Measurements from ENCODE around the gene AP2A1. TPM values are rescaled to one million over a fixed set of nuclear protein-coding genes. Genes with fewer than 3 reads are reported as not detected.

AP2A1 gene
- total and polyA plus RNA-seq, 2 of the 13 experiments (the other 11 are each of a cell fraction or from before 2014, with no cell fraction given) = 22.7 to 39.7 TPM

DNA sequence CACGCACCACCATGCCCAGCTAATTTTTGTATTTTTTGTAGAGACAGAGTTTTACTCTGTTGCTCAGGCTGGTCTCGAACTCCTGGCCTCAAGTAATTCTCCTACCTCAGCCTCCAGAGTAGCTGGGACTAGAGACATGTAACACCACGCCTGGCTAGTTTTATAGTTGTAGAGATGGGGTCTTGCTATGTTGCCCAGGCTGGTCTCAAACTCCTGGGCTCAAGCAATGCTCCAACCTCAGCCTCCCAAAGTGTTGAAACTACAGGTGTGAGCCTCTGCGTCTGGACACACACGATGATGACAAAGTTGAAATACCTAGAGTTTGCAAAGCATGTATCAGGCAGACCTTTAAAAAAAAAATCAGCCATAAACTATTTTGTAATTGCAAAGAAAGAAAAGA, 79.6 kb downstream of the AP2A1 start:
- Histone ChIP-seq H3K79me2 (ENCODE audit: insufficient read depth, low read length) (no peaks in the 10 kb centered on the region), H3K4me2 (ENCODE audit: low read depth, low read length) (no peak overlapping the region), H3K36me3 (replicated peaks in 1 of 2; ENCODE audit: control insufficient read depth in 1 of 2, insufficient read depth in 2 of 2, low read length in 2 of 2) (no peaks in the 10 kb centered on the region), H3K4me3 (replicated peaks in 1 of 3; ENCODE audit: insufficient read depth in 1 of 3, low read depth in 2 of 3, low read length in 3 of 3) (no peak overlapping the region), H3K27me3 (ENCODE audit: control insufficient read depth in 1 of 2, insufficient read depth in 2 of 2, low read length in 2 of 2) (no peaks in the 10 kb centered on the region), H2AFZ (ENCODE audit: low read length) (no peak overlapping the region), H3K9ac (ENCODE audit: insufficient read depth, low read depth, low read length) (no peak overlapping the region), H4K20me1 (ENCODE audit: insufficient read depth, low read length) (no peaks in the 10 kb centered on the region), H3K27ac (ENCODE audit: extremely low read length, insufficient read depth, low read length) (no peak overlapping the region), H3K9me3 (ENCODE audit: low read length) (no peaks in the 10 kb centered on the region), H3K4me1 (ENCODE audit: insufficient read depth, low read length) (peaks cover 21% of the 10 kb centered on the region)
- TF ChIP-seq U2AF1 (optimal IDR thresholded peaks at IDR 0.05; ENCODE audit: low read depth, low read length) = no peak
- TF ChIP-seq ZNF121 (CRISPR knock-in tag; IDR thresholded peaks at IDR 0.05) = peak; percentile 78; the same call in 1 of the 2 replicates
- TF ChIP-seq ZMYM4 (CRISPR knock-in tag; IDR thresholded peaks at IDR 0.05) = no peak
- TF ChIP-seq ZFYVE20 (CRISPR knock-in tag; IDR thresholded peaks at IDR 0.05; ENCODE audit: borderline replicate concordance, low read depth) = no peak
- in situ Hi-C loops (cut with HindIII; ENCODE audit: extremely low pct_ligation_motif_present, low pct_unique_long_range_greater_than_20kb) = no loop called here
- ChIA-PET CTCF (ENCODE audit: low intra/inter-chr PET ratio, low total read pairs) (no interaction called here), POLR2A (no interaction called here)
- BruUV-seq (replicated peaks) = no TSS peak
- no peak for ATAC-seq
- WGBS (ENCODE audit: low lambda C conversion rate) = 78% methylated on average over 5 of the region's 5 CpGs
- no peak for FAIRE-seq
- no peak for DNase-seq (ENCODE audit: low spot score)
- intact Hi-C loops (cut with micrococcal nuclease; ENCODE audit: unreplicated experiment) = no loop called here

DNA sequence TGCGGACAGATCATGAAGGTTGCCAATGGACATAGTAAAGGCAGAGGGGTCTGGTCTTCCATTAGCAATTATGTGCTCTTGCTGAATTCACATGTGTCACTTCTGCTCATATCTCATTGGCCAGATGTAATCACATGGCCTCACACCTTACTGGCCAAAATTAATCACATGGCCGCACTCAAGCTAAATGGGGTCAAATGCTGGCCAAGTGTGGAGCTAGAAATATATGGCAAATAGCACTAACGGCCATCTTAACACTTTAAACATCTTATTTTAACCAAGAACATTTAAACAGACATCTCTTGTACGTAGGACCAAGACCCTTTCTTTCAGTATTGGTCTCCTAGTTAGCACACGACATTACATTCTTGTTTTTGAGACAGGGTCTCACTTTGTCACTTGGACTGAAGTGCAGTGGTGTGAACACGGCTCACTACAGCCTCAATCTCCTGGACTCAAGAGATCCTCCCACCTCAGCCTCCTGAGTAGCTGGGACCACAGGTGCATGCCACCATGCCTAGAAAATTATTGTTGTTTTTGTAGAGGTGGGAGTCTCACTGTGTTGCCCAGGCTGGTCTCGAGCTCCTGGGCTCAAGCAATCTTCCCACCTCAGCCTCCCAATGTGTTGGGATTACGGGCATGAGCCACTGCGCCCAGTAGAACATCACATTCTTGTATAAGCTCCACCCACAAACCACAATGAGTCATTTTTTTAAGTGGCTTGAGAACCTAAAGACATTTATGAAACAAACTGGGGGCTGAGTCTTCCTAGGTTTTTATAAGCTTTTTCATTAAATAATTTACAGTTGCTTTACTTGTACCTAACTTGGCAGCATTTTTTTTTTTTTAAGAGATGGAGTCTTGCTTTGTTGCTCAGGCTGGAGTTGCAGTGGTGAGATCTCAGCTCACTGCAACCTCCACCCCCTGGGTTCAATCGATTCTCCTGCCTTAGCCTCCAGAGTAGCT, 81.2 kb downstream of the AP2A1 start:
- no TSS peak for BruUV-seq (replicated peaks)
- 89% methylated on average over 10 of the region's 10 CpGs for WGBS (ENCODE audit: low lambda C conversion rate)
- Histone ChIP-seq H2AFZ (ENCODE audit: low read length) (no peak overlapping the region), H3K4me2 (ENCODE audit: low read depth, low read length) (no peak overlapping the region), H3K9me3 (ENCODE audit: low read length) (no peaks in the 10 kb centered on the region), H4K20me1 (ENCODE audit: insufficient read depth, low read length) (peaks cover 12% of the 10 kb centered on the region), H3K4me3 (replicated peaks in 1 of 3; ENCODE audit: insufficient read depth in 1 of 3, low read depth in 2 of 3, low read length in 3 of 3) (no peak overlapping the region), H3K36me3 (replicated peaks in 1 of 2; ENCODE audit: control insufficient read depth in 1 of 2, insufficient read depth in 2 of 2, low read length in 2 of 2) (no peaks in the 10 kb centered on the region), H3K27ac (ENCODE audit: extremely low read length, insufficient read depth, low read length) (no peak overlapping the region), H3K4me1 (ENCODE audit: insufficient read depth, low read length) (peaks cover 32% of the 10 kb centered on the region), H3K27me3 (ENCODE audit: control insufficient read depth in 1 of 2, insufficient read depth in 2 of 2, low read length in 2 of 2) (no peaks in the 10 kb centered on the region; a peak in 1 of 5 replicates), H3K9ac (ENCODE audit: insufficient read depth, low read depth, low read length) (no peak overlapping the region), H3K79me2 (ENCODE audit: insufficient read depth, low read length) (peaks cover 13% of the 10 kb centered on the region)
- TF ChIP-seq ZFX (CRISPR knock-in tag; IDR thresholded peaks at IDR 0.05; ENCODE audit: low read depth) = no peak
- no peak for TF ChIP-seq ZNF780A (CRISPR knock-in tag; IDR thresholded peaks at IDR 0.05)
- TF ChIP-seq, protein P1, sequence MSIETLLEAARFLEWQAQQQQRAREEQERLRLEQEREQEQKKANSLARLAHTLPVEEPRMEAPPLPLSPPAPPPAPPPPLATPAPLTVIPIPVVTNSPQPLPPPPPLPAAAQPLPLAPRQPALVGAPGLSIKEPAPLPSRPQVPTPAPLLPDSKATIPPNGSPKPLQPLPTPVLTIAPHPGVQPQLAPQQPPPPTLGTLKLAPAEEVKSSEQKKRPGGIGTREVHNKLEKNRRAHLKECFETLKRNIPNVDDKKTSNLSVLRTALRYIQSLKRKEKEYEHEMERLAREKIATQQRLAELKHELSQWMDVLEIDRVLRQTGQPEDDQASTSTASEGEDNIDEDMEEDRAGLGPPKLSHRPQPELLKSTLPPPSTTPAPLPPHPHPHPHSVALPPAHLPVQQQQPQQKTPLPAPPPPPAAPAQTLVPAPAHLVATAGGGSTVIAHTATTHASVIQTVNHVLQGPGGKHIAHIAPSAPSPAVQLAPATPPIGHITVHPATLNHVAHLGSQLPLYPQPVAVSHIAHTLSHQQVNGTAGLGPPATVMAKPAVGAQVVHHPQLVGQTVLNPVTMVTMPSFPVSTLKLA (IDR thresholded peaks at IDR 0.05) = peak; percentile 48
- TF ChIP-seq GLI4 (CRISPR knock-in tag; IDR thresholded peaks at IDR 0.05; ENCODE audit: borderline replicate concordance) = no peak
- no peak for TF ChIP-seq SP2 (CRISPR knock-in tag; IDR thresholded peaks at IDR 0.05)
- TF ChIP-seq, protein P2, sequence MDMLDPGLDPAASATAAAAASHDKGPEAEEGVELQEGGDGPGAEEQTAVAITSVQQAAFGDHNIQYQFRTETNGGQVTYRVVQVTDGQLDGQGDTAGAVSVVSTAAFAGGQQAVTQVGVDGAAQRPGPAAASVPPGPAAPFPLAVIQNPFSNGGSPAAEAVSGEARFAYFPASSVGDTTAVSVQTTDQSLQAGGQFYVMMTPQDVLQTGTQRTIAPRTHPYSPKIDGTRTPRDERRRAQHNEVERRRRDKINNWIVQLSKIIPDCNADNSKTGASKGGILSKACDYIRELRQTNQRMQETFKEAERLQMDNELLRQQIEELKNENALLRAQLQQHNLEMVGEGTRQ (IDR thresholded peaks at IDR 0.05; ENCODE audit: low read depth, low read length) = peak; percentile 38; the same call in 1 of the 2 replicates
- TF ChIP-seq, protein P2 (CRISPR knock-in tag; IDR thresholded peaks at IDR 0.05; ENCODE audit: borderline replicate concordance) = no peak
- no peak for FAIRE-seq
- ChIA-PET CTCF (ENCODE audit: low intra/inter-chr PET ratio, low total read pairs) (no interaction called here), POLR2A (interaction anchor here (1.4 kb wide), 1 partner anchor 21 kb away, joined by 5 read pairs; no protein-coding TSS in a partner anchor)
- no peak for ATAC-seq
- DNase-seq (ENCODE audit: low spot score) = no peak
- intact Hi-C loops (cut with micrococcal nuclease; ENCODE audit: unreplicated experiment) (no loop called here), in situ Hi-C loops (cut with HindIII; ENCODE audit: extremely low pct_ligation_motif_present, low pct_unique_long_range_greater_than_20kb) (no loop called here)
